ENCODE data around the gene THAP12.
"Not testable (repeated sequence)": the region's sequence is repeated elsewhere in the genome, so short reads cannot be mapped to it uniquely, and the experiment has no call there.

THAP12 gene, protein sequence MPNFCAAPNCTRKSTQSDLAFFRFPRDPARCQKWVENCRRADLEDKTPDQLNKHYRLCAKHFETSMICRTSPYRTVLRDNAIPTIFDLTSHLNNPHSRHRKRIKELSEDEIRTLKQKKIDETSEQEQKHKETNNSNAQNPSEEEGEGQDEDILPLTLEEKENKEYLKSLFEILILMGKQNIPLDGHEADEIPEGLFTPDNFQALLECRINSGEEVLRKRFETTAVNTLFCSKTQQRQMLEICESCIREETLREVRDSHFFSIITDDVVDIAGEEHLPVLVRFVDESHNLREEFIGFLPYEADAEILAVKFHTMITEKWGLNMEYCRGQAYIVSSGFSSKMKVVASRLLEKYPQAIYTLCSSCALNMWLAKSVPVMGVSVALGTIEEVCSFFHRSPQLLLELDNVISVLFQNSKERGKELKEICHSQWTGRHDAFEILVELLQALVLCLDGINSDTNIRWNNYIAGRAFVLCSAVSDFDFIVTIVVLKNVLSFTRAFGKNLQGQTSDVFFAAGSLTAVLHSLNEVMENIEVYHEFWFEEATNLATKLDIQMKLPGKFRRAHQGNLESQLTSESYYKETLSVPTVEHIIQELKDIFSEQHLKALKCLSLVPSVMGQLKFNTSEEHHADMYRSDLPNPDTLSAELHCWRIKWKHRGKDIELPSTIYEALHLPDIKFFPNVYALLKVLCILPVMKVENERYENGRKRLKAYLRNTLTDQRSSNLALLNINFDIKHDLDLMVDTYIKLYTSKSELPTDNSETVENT

DNA sequence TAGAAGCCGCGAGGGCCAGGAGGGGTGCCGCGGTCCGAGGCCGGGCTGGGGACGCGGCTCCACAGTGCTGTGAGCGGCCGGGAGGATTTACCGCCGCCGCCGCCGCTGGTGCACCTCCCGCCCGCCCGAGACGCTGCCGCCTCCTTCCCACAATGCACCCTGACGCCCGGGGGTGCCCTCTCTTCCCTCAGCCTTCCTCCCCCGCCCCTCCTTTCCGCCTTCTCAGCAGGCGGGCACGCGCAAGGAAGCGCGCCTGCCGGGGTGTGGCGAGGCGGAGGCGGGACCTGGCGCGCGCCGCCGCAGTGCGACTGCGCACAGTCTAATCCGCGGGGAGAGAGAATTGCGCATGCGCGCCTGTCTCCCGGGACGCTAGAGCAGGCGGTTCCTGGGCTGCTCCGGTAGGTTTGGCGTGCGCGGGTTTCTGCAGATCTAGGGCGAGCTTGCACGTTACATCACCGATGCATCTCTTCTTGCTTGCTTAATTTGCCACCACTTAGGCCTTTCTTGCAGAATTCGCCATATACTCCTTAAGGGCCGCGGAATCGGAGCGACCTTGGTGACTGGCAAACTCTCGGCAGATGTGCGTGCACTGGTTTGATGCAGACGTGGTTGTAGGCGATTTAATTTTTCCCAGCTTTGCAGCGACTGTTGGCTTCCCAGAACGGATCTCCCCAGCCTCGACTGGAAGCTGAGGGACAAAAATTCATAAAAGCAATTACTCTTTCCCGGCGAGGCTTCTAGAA lies at the start of gene THAP12, which contains the start of gene GVQW3:
Gene THAP12 (minus strand): TSS at position 156 of the 743 bp plus-strand sequence. CDS start 296 bp downstream, outside the sequence.
Gene GVQW3 (plus strand): TSS at position 347 of the 743 bp plus-strand sequence. CDS start 506 bp downstream, outside the sequence.
- H3K36me3 Mint-ChIP-seq, result peaks cover 8% of the 10 kb centered on the region
- CTCF ChIA-PET, result interaction anchor here (1.1 to 1.2 kb wide), 2 partner anchors 16 to 39 kb away, joined by 3 to 4 read pairs; no protein-coding TSS in a partner anchor
- H3K9me3 Mint-ChIP-seq, result no peaks in the 10 kb centered on the region
- peak within 1 kb of the TSS; percentile 97 for H3K4me3 Mint-ChIP-seq
- H3K27ac Mint-ChIP-seq, result peak within 1 kb of the TSS; percentile 96
- H3K27me3 Mint-ChIP-seq, result no peaks in the 10 kb centered on the region
- DNase-seq, result peak; percentile 97
- peaks cover 46% of the 10 kb centered on the region for H3K4me1 Mint-ChIP-seq

DNA sequence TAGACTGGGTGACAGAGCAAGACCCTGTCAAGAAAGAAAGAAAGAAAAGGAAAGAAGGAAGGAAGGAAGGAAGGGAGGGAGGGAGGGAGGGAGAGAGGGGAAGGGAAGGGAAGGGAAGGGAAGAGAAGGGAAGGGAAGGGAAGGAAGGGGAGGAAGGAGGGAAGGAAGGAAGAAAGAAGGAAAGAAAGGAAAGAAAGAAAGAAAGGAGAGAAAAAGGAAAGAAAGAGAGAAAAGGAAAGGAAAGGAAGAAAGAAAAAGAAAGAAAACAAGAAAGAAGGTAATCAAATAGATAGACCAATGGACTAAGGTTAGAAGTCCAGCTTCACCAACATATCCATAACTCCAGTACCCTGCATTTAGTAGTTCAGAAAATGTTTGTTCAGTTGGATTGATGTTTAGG lies 45.7 kb upstream of the THAP12 start:
- DNase-seq, result no peak
- peaks cover 17% of the 10 kb centered on the region for H3K27me3 Mint-ChIP-seq
- no peak overlapping the region for H3K27ac Mint-ChIP-seq
- no peaks in the 10 kb centered on the region for H3K36me3 Mint-ChIP-seq
- H3K4me1 Mint-ChIP-seq, result peaks cover 6% of the 10 kb centered on the region
- H3K4me3 Mint-ChIP-seq, result no peak overlapping the region
- CTCF ChIA-PET, result no interaction called here
- no peaks in the 10 kb centered on the region for H3K9me3 Mint-ChIP-seq

DNA sequence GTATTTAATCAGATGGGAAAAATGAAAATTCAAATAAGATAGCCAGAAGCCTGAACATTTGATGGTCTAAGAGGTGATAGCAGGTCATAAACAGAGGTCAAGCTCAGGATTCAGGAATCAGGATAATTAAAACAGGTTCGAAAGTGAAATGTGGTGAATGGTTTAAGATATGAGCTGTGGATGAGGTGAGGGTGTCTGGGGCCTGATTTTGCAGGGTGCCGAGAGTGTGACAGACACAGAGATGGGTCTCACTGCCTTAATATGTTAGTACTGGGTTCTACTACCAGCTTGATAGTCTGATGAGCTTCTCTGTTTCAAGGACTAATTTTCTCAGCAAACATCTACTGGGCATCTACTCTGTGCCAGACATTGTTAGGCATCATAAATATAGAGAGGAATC lies 44.0 kb upstream of the THAP12 start:
- CTCF ChIA-PET, result no interaction called here
- Mint-ChIP-seq H3K36me3 (no peaks in the 10 kb centered on the region), H3K27me3 (peaks cover 18% of the 10 kb centered on the region), H3K4me1 (peaks cover 6% of the 10 kb centered on the region), H3K9me3 (no peaks in the 10 kb centered on the region), H3K4me3 (no peak overlapping the region), H3K27ac (no peak overlapping the region)
- no peak for DNase-seq

DNA sequence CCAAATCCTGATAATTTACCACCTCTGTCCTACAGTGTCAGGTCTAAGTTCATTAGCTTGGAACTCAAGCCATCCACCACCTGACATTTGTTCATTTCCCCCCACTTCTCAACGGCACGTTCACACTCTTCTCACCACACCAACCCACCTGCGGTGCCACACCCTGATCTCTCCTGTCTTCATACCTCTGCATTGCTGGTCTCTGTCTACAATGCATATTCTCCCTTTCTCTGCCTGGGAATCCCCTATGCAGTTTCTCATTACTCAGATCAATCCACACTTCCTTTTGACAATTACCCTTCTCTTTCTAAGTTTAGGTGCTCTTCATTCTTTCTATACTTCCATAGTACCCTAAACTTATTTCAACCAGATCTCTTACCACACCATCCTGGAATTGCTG lies 43.4 kb upstream of the THAP12 start:
- no peak overlapping the region for H3K4me3 Mint-ChIP-seq
- CTCF ChIA-PET, result no interaction called here
- no peaks in the 10 kb centered on the region for H3K9me3 Mint-ChIP-seq
- H3K27ac Mint-ChIP-seq, result no peak overlapping the region
- peaks cover 6% of the 10 kb centered on the region for H3K4me1 Mint-ChIP-seq
- H3K27me3 Mint-ChIP-seq, result peaks cover 24% of the 10 kb centered on the region
- DNase-seq, result no peak
- no peaks in the 10 kb centered on the region for H3K36me3 Mint-ChIP-seq

DNA sequence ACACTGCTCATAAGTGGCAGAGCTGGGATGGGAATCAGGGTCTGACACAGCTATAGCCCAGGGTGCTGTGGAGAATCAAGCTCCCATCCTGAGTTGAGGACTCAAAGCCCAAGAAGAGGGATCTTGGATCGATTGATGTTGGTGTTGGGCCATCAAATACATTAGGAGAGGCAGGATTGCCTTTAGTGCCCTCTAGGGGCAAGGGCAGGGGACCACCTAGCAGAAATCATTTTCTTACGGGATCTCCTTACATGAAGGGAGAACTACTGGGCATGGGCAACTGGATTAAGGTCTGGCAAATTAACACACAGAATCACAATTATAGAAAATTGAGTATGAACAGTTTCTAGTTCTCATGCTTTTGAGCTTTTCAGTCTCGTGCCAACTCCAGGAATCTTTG lies 39.0 kb upstream of the THAP12 start:
- peaks cover 6% of the 10 kb centered on the region for H3K4me1 Mint-ChIP-seq
- H3K36me3 Mint-ChIP-seq, result no peaks in the 10 kb centered on the region
- no peak overlapping the region for H3K27ac Mint-ChIP-seq
- no peak overlapping the region for H3K4me3 Mint-ChIP-seq
- CTCF ChIA-PET, result interaction anchor here (1.2 kb wide), 1 partner anchor 38 kb away, joined by 4 read pairs; the partner anchor contains the start of gene GVQW3
- H3K27me3 Mint-ChIP-seq, result peaks cover 18% of the 10 kb centered on the region
- peak; percentile 30 for DNase-seq
- H3K9me3 Mint-ChIP-seq, result no peaks in the 10 kb centered on the region

DNA sequence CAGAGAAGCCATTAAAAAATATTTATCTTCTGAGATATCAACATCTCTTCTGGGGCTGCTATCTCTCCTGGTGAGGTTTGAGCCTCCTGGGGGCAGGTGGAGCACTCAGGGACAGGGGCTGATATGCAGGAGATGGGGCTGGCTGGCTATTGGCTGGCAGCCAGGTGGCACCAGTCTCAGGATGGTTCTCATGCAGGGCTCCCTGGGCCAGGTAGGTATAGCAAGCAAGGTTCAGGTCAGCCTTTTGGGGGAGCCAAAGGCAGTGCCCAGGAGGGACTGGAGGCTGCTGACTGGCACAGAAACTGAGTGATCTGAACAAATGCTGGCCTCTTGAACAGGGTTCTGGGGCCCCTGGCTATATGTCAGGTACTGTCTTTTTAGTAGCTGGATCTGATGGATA lies 34.1 kb upstream of the THAP12 start:
- no peak overlapping the region for H3K4me3 Mint-ChIP-seq
- CTCF ChIA-PET, result interaction anchor here (0.8 kb wide), 1 partner anchor 11 kb away, joined by 4 read pairs; no protein-coding TSS in a partner anchor
- H3K4me1 Mint-ChIP-seq, result no peaks in the 10 kb centered on the region
- DNase-seq, result no peak
- H3K27me3 Mint-ChIP-seq, result peaks cover 40% of the 10 kb centered on the region
- H3K27ac Mint-ChIP-seq, result no peak overlapping the region
- no peaks in the 10 kb centered on the region for H3K9me3 Mint-ChIP-seq
- no peaks in the 10 kb centered on the region for H3K36me3 Mint-ChIP-seq

DNA sequence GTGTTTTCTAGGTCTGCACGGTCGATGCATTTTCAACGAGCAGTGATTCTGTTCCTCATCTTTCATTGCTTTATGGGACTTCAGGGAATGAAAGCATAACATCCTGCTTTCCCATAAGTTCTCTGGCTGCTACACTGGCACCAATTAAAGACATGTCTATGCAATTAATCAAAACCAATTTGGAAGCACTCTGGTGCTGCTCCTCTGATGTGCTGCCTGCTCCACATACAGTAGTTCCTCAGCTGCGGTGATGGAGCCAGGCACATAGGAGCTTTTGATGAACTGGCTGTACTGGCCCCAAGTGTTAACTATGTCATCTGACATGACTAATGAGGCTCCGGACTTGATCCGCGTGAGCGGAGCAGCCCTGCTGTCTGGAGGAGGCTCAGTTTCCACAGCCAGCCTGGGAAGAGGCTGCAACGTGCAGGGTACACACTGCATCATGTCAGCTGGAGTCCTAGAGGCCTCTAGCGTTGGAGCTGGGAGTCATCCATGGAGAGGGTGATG lies 30.0 kb upstream of the THAP12 start:
- no peaks in the 10 kb centered on the region for H3K4me1 Mint-ChIP-seq

DNA sequence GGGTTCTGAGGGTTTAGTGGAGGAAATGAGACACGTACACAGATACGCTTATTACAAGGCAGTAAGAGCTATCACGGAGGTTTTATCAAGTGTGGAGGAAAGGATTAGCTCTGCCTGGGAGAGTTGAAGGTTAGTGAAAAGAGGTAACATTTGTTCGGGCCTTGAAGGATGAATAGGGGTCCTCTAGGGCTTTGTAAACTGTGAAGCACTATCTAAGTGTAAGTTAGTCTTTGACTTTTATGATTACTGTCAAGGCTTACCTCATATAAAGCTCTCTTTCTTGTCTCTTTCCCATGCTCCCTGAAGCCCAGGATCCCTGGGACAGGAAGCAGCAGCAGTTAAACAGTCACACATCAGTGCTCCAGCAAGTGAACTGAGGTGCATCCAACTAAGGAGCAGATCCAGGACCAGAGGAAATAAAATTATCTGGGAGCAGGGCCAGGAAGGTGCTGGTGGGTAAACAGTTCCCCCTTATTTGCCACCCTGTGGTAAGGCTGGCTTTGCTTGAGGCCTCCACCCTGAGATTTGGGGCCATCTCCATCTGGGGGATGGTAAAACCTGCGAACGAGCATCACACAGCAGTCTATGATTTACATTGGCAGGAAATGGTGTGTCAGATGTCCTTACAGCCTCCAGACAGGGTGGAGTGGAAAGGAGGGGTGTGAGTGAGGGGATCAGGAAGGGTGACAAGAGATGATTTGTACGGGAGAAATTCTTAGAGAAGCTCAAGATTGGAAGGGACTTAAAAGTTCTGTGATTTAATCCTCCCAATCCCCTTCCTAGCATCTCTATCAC lies 27.4 kb upstream of the THAP12 start:
- Mint-ChIP-seq H3K4me3 (no peak overlapping the region), H3K9me3 (no peaks in the 10 kb centered on the region), H3K27me3 (peaks cover 24% of the 10 kb centered on the region), H3K36me3 (no peaks in the 10 kb centered on the region), H3K4me1 (no peaks in the 10 kb centered on the region), H3K27ac (no peak overlapping the region)
- CTCF ChIA-PET, result no interaction called here
- no peak for DNase-seq

More for the DNA sequence above, 30.0 kb upstream of the THAP12 start:
- peaks cover 34% of the 10 kb centered on the region for H3K27me3 Mint-ChIP-seq
- H3K27ac Mint-ChIP-seq, result no peak overlapping the region
- H3K36me3 Mint-ChIP-seq, result no peaks in the 10 kb centered on the region
- H3K9me3 Mint-ChIP-seq, result no peaks in the 10 kb centered on the region
- no peak overlapping the region for H3K4me3 Mint-ChIP-seq
- DNase-seq, result no peak
- CTCF ChIA-PET, result no interaction called here

DNA sequence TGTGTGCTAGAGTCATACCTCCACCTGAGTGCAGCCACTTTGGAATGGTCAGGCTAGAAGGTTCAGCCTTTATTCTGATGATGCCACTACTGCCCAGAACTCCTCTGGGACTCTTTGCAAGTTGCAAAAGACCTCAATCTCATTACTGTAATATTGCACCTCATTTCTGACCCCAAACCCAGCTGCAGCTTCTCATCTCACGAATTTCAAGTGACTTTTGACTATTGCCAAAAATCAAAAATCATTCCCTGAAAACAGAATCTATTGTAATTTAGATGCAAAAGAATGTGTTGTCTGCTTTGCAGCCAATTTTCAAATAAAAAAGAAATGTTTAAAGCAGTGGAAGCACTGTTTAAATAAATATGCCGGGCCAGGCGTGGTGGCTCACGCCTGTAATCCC lies 25.4 kb upstream of the THAP12 start:
- H3K9me3 Mint-ChIP-seq, result no peaks in the 10 kb centered on the region
- no peak for DNase-seq
- no peak overlapping the region for H3K4me3 Mint-ChIP-seq
- H3K36me3 Mint-ChIP-seq, result no peaks in the 10 kb centered on the region
- CTCF ChIA-PET, result no interaction called here
- H3K4me1 Mint-ChIP-seq, result no peaks in the 10 kb centered on the region
- peaks cover 17% of the 10 kb centered on the region for H3K27me3 Mint-ChIP-seq
- no peak overlapping the region for H3K27ac Mint-ChIP-seq

DNA sequence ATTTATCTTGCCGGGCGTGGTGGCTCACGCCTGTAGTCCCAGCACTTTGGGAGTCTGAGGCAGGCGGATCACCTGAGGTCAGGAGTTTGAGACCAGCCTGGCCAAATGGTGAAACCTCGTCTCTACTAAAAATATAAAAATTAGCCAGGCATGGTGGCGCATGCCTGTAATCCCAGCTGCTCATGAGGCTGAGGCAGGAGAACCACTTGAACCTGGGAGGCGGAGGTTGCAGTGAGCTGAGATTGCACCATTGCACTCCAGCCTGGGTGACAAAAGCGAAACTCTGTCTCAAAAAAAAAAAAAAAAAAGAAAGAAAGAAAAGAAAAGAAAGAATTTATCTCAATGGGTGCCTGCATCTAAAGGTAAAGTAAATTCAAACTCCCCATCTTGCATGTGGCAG lies 20.6 kb upstream of the THAP12 start:
- H3K4me3 Mint-ChIP-seq, H3K27ac Mint-ChIP-seq, H3K4me1 Mint-ChIP-seq, H3K9me3 Mint-ChIP-seq, H3K27me3 Mint-ChIP-seq, CTCF ChIA-PET, DNase-seq, H3K36me3 Mint-ChIP-seq: not testable (repeated sequence)

DNA sequence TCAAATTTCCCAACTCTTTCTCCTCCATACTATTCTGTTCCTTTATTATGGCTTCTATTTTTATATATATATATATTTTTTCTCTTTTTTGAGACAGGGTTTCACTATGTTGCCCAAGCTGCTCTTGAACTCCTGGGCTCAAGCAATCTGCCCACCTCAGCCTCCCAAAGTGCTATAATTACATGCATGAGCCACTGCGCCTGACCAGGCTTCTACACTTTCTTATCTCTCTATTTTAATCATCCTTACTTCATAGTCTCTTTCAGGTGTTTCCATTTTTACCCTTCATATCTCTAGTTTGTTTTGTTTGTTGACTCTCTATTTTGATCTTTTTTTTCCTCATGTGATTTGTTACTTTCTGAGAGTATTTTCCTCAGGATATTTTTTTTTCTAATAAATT lies 20.0 kb upstream of the THAP12 start:
- Mint-ChIP-seq H3K4me3 (no peak overlapping the region), H3K27me3 (peaks cover 7% of the 10 kb centered on the region), H3K27ac (no peak overlapping the region), H3K9me3 (no peaks in the 10 kb centered on the region), H3K4me1 (no peaks in the 10 kb centered on the region), H3K36me3 (no peaks in the 10 kb centered on the region)
- CTCF ChIA-PET, result no interaction called here
- no peak for DNase-seq

DNA sequence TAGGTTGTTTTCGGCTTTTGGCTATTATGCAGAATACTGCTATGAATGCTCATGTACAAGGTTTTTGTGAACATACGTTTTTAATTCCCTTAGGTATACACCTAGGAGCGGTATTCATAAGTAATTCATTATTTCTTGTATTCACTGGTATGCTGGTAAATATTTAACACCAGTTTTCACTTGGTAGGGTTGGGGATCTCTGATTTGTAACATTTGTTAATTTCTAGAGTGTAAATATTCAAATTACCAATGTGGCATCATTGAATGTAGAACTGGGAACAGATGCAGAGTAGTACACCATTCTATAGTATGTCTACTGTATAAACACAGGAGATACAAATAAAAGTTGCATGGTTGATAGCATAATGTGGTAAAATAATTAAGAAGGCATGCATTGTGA lies 16.5 kb upstream of the THAP12 start:
- H3K4me3 Mint-ChIP-seq, result no peak overlapping the region
- H3K36me3 Mint-ChIP-seq, result no peaks in the 10 kb centered on the region
- no peak for DNase-seq
- CTCF ChIA-PET, result no interaction called here
- no peaks in the 10 kb centered on the region for H3K9me3 Mint-ChIP-seq
- no peaks in the 10 kb centered on the region for H3K4me1 Mint-ChIP-seq
- H3K27ac Mint-ChIP-seq, result no peak overlapping the region
- peaks cover 9% of the 10 kb centered on the region for H3K27me3 Mint-ChIP-seq

DNA sequence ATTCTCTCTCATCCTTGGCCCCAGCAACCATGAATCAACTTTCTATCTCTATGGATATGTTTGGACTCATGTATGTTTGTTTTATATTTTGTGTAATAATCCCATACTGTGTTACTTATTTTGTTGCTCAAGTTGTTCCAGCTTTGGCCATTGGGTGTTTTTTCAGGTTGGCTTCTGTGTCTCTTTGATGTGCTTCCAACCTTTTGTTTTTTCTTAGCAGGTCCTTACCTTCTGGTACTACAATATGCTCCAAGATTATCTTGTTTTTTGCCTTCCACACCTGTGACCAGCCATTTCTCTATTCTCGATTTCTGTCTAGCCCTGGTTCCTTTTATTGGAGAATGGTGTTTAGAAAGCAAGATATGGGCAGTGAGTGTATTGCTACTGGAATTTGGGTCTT lies 14.4 kb upstream of the THAP12 start:
- Mint-ChIP-seq H3K36me3 (no peaks in the 10 kb centered on the region), H3K27me3 (peaks cover 11% of the 10 kb centered on the region), H3K4me3 (no peak overlapping the region), H3K27ac (no peak overlapping the region), H3K4me1 (no peaks in the 10 kb centered on the region), H3K9me3 (no peaks in the 10 kb centered on the region)
- CTCF ChIA-PET, result no interaction called here
- DNase-seq, result no peak

Measured in activated naive CD4-positive, alpha-beta T cell treated with anti-CD3 and anti-CD28 coated beads, Interleukin-2, amount 10 ng/mL, durations not matched to agents 7 days and 5 days (primary cell).